HEK293 (cell line): ENCODE data around the gene MESD.
"Not testable (repeated sequence)": the region's sequence is repeated elsewhere in the genome, so short reads cannot be mapped to it uniquely, and the experiment has no call there.

ENCODE experiments used
- CTCF ChIA-PET: fragments of 350-600 bp; formaldehyde crosslinking; extraction: SDS; loops from one replicate; lab custom pipeline; 2021; ENCODE audit warnings: antibody characterized with exemption; lab: Yijun Ruan, JAX
- POLR2A ChIA-PET: fragments of 300-600 bp; formaldehyde crosslinking; extraction: SDS; loops from one replicate; lab custom pipeline; 2020; ENCODE audit warnings: antibody characterized with exemption, inconsistent platforms; lab: Yijun Ruan, JAX
- H3K27ac ChIP-seq: fragments of 200-500 bp; sonication (Bioruptor generic); 2 replicates; pipeline ENCODE4 v1.5.1; 2014; ENCODE audit warnings: low read depth, low read length, control low read depth, inconsistent platforms; ENCODE audit errors: extremely low read depth
- H3K36me3 ChIP-seq, 2 experiments: fragments of 200-500 bp in 1 of 2; sonication (Bioruptor generic) in 1 of 2; 1 replicate in 1 of 2; 2 replicates in 1 of 2; pipeline ENCODE4 v1.5.1; 2014 to 2017; ENCODE audit warnings: inconsistent platforms in 2 of 2, low read length in 2 of 2; ENCODE audit not compliant: control insufficient read depth in 2 of 2, insufficient read depth in 1 of 2
- H3K4me1 ChIP-seq: fragments of 200-500 bp; sonication (Bioruptor generic); 2 replicates; pipeline ENCODE4 v1.5.1; 2014; ENCODE audit warnings: mild to moderate bottlenecking, low read length, inconsistent platforms; ENCODE audit not compliant: control insufficient read depth, insufficient read depth
- H3K4me3 ChIP-seq: 2 replicates; pipeline ENCODE4 v1.5.1; 2011; ENCODE audit warnings: low read depth, mild to moderate bottlenecking, control low read depth, low read length, moderate library complexity
- H3K9me3 ChIP-seq: fragments of 200-500 bp; sonication (Bioruptor generic); 2 replicates; pipeline ENCODE4 v1.5.1; 2014; ENCODE audit warnings: low read depth, low read length, inconsistent platforms; ENCODE audit not compliant: control insufficient read depth, insufficient read depth
- GLIS1 ChIP-seq: fragments of 450-650 bp; formaldehyde crosslinking; IDR thresholded peaks from 2 replicates; pipeline ENCODE4 v1.5.1; 2016; ENCODE audit warnings: missing biosample characterization, missing genetic modification characterization
- KLF8 ChIP-seq: fragments of 450-650 bp; formaldehyde crosslinking; IDR thresholded peaks from 2 replicates; pipeline ENCODE4 v1.5.1; 2016; ENCODE audit warnings: missing biosample characterization, missing genetic modification characterization
- OSR2 ChIP-seq: fragments of 450-650 bp; formaldehyde crosslinking; IDR thresholded peaks from 2 replicates; pipeline ENCODE4 v1.5.1; 2016; ENCODE audit warnings: missing biosample characterization, missing genetic modification characterization
- PATZ1 ChIP-seq: fragments of 450-650 bp; formaldehyde crosslinking; IDR thresholded peaks from 2 replicates; pipeline ENCODE4 v1.5.1; 2016; ENCODE audit warnings: missing biosample characterization, missing genetic modification characterization
- SCRT2 ChIP-seq: fragments of 450-650 bp; formaldehyde crosslinking; IDR thresholded peaks from 2 replicates; pipeline ENCODE4 v1.5.1; 2016; ENCODE audit warnings: missing biosample characterization, missing genetic modification characterization
- SP7 ChIP-seq: fragments of 450-650 bp; formaldehyde crosslinking; IDR thresholded peaks from 2 replicates; pipeline ENCODE4 v1.5.1; 2016; ENCODE audit warnings: missing biosample characterization, missing genetic modification characterization
- ZBTB17 ChIP-seq: fragments of 450-650 bp; formaldehyde crosslinking; IDR thresholded peaks from 2 replicates; pipeline ENCODE4 v1.5.1; 2016; ENCODE audit warnings: missing biosample characterization, missing genetic modification characterization
- ZBTB21 ChIP-seq: fragments of 450-650 bp; formaldehyde crosslinking; IDR thresholded peaks from 2 replicates; pipeline ENCODE4 v1.5.1; 2017; ENCODE audit warnings: missing biosample characterization, missing genetic modification characterization
- ZFHX2 ChIP-seq: fragments of 450-650 bp; formaldehyde crosslinking; conservative IDR thresholded peaks from 2 replicates; pipeline ENCODE4 v1.5.1; 2016; ENCODE audit warnings: missing biosample characterization, missing genetic modification characterization
- ZIC2 ChIP-seq: fragments of 450-650 bp; formaldehyde crosslinking; IDR thresholded peaks from 2 replicates; pipeline ENCODE4 v1.5.1; 2016; ENCODE audit warnings: missing biosample characterization, missing genetic modification characterization
- ZNF184 ChIP-seq: fragments of 450-650 bp; IDR thresholded peaks from 2 replicates; pipeline ENCODE4 v1.5.1; 2018; ENCODE audit warnings: missing biosample characterization, mild to moderate bottlenecking, missing genetic modification characterization
- ZNF335 ChIP-seq: fragments of 450-650 bp; formaldehyde crosslinking; conservative IDR thresholded peaks from 2 replicates; pipeline ENCODE4 v1.5.1; 2016; ENCODE audit warnings: missing biosample characterization, missing genetic modification characterization
- ZNF362 ChIP-seq: fragments of 450-650 bp; formaldehyde crosslinking; IDR thresholded peaks from 2 replicates; pipeline ENCODE4 v1.5.1; 2016; ENCODE audit warnings: missing biosample characterization, missing genetic modification characterization
- ZNF366 ChIP-seq: fragments of 450-650 bp; formaldehyde crosslinking; conservative IDR thresholded peaks from 2 replicates; pipeline ENCODE4 v1.5.1; 2016; ENCODE audit warnings: missing biosample characterization, missing genetic modification characterization
- ZNF394 ChIP-seq: fragments of 450-650 bp; formaldehyde crosslinking; IDR thresholded peaks from 2 replicates; pipeline ENCODE4 v1.5.1; 2016; ENCODE audit warnings: missing biosample characterization, missing genetic modification characterization, mild to moderate bottlenecking, moderate library complexity, borderline replicate concordance
- ZNF473 ChIP-seq: fragments of 450-650 bp; formaldehyde crosslinking; IDR thresholded peaks from 2 replicates; pipeline ENCODE4 v1.5.1; 2017; ENCODE audit warnings: missing biosample characterization, missing genetic modification characterization
- ZNF623 ChIP-seq: fragments of 450-650 bp; formaldehyde crosslinking; IDR thresholded peaks from 2 replicates; pipeline ENCODE4 v1.5.1; 2016; ENCODE audit warnings: missing biosample characterization, missing genetic modification characterization
- ZNF660 ChIP-seq: fragments of 450-650 bp; IDR thresholded peaks from 2 replicates; pipeline ENCODE4 v1.5.1; 2018; ENCODE audit warnings: missing biosample characterization, mild to moderate bottlenecking, missing genetic modification characterization
- ZNF747 ChIP-seq: fragments of 450-650 bp; formaldehyde crosslinking; IDR thresholded peaks from 2 replicates; pipeline ENCODE4 v1.5.1; 2016; ENCODE audit warnings: missing biosample characterization, missing genetic modification characterization
- ZSCAN23 ChIP-seq: fragments of 450-650 bp; formaldehyde crosslinking; IDR thresholded peaks from 2 replicates; pipeline ENCODE4 v1.5.1; 2016; ENCODE audit warnings: missing biosample characterization, missing genetic modification characterization
- TF ChIP-seq, protein P1 (sequence below): fragments of 450-650 bp; formaldehyde crosslinking; IDR thresholded peaks from 2 replicates; pipeline ENCODE4 v1.5.1; 2017; ENCODE audit warnings: missing biosample characterization, missing genetic modification characterization
- TF ChIP-seq, protein P2 (sequence below): fragments of 450-650 bp; formaldehyde crosslinking; IDR thresholded peaks from 2 replicates; pipeline ENCODE4 v1.5.1; 2016; ENCODE audit warnings: missing biosample characterization, missing genetic modification characterization
- TF ChIP-seq, protein P3 (sequence below): fragments of 450-650 bp; formaldehyde crosslinking; IDR thresholded peaks from 2 replicates; pipeline ENCODE4 v1.5.1; 2016; ENCODE audit warnings: missing biosample characterization, missing genetic modification characterization
- TF ChIP-seq, protein P4 (sequence below): fragments of 450-650 bp; formaldehyde crosslinking; IDR thresholded peaks from 2 replicates; pipeline ENCODE4 v1.5.1; 2016; ENCODE audit warnings: missing biosample characterization, missing genetic modification characterization

MESD gene

DNA sequence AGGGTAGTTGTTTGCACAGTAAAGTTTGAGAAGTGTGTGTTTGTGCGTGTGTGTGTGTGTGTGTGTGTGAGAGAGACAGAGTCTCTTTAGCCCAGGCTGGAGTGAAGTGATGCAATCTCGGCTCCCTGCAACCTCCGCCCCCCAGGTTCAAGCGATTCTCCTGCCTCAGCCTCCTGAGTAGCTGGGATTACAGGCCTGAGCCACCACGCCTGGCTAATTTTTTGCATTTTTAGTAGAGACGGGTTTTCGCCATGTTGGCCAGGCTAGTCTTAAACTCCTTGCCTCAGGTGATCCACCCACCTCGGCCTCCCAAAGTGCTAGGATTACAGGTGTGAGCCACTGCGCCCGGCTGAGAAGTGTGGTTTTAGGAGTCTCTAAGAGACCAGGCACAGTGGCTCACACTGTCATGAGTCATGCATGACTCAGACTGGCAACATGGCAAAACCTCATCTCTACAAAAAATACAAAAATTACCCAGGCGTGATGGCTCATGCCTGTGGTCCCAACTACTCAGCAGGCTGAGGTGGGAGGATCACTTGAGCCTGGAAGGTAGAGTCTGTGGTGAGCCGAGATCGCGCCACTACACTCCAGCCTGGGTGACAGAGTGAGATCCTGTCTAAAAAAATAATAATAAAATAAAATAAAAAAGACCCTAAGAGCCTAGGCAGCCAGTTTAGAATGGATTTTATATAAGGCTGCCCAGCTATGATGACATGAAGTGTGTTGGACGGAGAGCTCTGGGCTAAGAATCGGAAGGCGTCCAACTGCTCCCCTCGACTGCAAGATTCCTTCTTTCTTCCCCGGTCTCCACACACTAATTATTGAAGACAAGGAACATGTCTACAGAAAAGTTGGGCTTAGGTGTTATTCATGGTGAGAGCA is 33.8 kb downstream of the MESD start:
- ChIA-PET POLR2A (interaction anchor here (0.6 to 1.4 kb wide), 4 partner anchors 37 to 1307 kb away, joined by 3 to 4 read pairs (median 4); partner anchors contain the start of genes CEMIP, EFL1 and SAXO2), CTCF (interaction anchor here (0.7 to 2.3 kb wide), 5 partner anchors 10 to 331 kb away, joined by 3 to 17 read pairs (median 5); no protein-coding TSS in a partner anchor)
- H3K9me3 ChIP-seq, H3K27ac ChIP-seq, H3K4me1 ChIP-seq, H3K4me3 ChIP-seq, H3K36me3 ChIP-seq: not testable (repeated sequence)
- 0 out of 2 replicates have a peak, but pooled peaks have one; percentile 48 for TF ChIP-seq ZIC2 (tag by site-specific recombination)
- peak; percentile 82 for TF ChIP-seq ZNF335
- TF ChIP-seq, protein P1, sequence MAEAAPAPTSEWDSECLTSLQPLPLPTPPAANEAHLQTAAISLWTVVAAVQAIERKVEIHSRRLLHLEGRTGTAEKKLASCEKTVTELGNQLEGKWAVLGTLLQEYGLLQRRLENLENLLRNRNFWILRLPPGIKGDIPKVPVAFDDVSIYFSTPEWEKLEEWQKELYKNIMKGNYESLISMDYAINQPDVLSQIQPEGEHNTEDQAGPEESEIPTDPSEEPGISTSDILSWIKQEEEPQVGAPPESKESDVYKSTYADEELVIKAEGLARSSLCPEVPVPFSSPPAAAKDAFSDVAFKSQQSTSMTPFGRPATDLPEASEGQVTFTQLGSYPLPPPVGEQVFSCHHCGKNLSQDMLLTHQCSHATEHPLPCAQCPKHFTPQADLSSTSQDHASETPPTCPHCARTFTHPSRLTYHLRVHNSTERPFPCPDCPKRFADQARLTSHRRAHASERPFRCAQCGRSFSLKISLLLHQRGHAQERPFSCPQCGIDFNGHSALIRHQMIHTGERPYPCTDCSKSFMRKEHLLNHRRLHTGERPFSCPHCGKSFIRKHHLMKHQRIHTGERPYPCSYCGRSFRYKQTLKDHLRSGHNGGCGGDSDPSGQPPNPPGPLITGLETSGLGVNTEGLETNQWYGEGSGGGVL (tag by site-specific recombination) = peak; percentile 61
- TF ChIP-seq, protein P2, sequence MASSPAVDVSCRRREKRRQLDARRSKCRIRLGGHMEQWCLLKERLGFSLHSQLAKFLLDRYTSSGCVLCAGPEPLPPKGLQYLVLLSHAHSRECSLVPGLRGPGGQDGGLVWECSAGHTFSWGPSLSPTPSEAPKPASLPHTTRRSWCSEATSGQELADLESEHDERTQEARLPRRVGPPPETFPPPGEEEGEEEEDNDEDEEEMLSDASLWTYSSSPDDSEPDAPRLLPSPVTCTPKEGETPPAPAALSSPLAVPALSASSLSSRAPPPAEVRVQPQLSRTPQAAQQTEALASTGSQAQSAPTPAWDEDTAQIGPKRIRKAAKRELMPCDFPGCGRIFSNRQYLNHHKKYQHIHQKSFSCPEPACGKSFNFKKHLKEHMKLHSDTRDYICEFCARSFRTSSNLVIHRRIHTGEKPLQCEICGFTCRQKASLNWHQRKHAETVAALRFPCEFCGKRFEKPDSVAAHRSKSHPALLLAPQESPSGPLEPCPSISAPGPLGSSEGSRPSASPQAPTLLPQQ (tag by site-specific recombination) = peak; percentile 81; the same call in 1 of the 2 replicates
- 0 out of 2 replicates have a peak, but pooled peaks have one; percentile 47 for TF ChIP-seq ZSCAN23
- TF ChIP-seq ZNF394 = peak; percentile 67; the same call in 1 of the 2 replicates
- peak; percentile 74 for TF ChIP-seq KLF8 (tag by site-specific recombination)
- TF ChIP-seq, protein P3, sequence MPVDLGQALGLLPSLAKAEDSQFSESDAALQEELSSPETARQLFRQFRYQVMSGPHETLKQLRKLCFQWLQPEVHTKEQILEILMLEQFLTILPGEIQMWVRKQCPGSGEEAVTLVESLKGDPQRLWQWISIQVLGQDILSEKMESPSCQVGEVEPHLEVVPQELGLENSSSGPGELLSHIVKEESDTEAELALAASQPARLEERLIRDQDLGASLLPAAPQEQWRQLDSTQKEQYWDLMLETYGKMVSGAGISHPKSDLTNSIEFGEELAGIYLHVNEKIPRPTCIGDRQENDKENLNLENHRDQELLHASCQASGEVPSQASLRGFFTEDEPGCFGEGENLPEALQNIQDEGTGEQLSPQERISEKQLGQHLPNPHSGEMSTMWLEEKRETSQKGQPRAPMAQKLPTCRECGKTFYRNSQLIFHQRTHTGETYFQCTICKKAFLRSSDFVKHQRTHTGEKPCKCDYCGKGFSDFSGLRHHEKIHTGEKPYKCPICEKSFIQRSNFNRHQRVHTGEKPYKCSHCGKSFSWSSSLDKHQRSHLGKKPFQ = peak; percentile 40; the same call in 1 of the 2 replicates
- TF ChIP-seq ZNF473 (tag by site-specific recombination) = 0 out of 2 replicates have a peak, but pooled peaks have one; percentile 54
- TF ChIP-seq ZNF366 = peak; percentile 60
- TF ChIP-seq ZBTB21 (tag by site-specific recombination) = peak; percentile 59; the same call in 1 of the 2 replicates
- 0 out of 2 replicates have a peak, but pooled peaks have one; percentile 15 for TF ChIP-seq ZNF623
- TF ChIP-seq ZNF184 = peak; percentile 88; the same call in 1 of the 2 replicates
- TF ChIP-seq SP7 = peak; percentile 93
- TF ChIP-seq OSR2 (tag by site-specific recombination) = peak; percentile 70
- TF ChIP-seq, protein P4, sequence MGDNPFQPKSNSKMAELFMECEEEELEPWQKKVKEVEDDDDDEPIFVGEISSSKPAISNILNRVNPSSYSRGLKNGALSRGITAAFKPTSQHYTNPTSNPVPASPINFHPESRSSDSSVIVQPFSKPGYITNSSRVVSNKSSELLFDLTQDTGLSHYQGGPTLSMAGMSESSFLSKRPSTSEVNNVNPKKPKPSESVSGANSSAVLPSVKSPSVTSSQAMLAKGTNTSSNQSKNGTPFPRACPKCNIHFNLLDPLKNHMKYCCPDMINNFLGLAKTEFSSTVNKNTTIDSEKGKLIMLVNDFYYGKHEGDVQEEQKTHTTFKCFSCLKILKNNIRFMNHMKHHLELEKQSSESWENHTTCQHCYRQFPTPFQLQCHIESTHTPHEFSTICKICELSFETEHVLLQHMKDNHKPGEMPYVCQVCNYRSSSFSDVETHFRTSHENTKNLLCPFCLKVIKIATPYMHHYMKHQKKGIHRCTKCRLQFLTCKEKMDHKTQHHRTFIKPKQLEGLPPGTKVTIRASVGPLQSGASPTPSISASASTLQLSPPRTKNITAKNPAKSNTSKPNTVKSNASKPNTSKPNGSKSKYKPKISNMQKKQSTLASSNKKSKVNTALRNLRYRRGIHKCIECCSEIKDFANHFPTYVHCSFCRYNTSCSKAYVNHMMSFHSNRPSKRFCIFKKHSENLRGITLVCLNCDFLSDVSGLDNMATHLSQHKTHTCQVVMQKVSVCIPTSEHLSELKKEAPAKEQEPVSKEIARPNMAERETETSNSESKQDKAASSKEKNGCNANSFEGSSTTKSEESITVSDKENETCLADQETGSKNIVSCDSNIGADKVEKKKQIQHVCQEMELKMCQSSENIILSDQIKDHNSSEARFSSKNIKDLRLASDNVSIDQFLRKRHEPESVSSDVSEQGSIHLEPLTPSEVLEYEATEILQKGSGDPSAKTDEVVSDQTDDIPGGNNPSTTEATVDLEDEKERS (tag by site-specific recombination) = peak; percentile 49; the same call in 1 of the 2 replicates
- TF ChIP-seq ZFHX2 (tag by site-specific recombination) = peak; percentile 68
- TF ChIP-seq PATZ1 (tag by site-specific recombination) = peak; percentile 74
- TF ChIP-seq ZNF747 = 0 out of 2 replicates have a peak, but pooled peaks have one; percentile 74
- peak; percentile 94 for TF ChIP-seq ZNF362 (tag by site-specific recombination)
- peak; percentile 93 for TF ChIP-seq SCRT2 (tag by site-specific recombination)
- TF ChIP-seq ZNF660 (tag by site-specific recombination) = peak; percentile 82
- peak; percentile 73 for TF ChIP-seq GLIS1 (tag by site-specific recombination)
- peak; percentile 72; the same call in 1 of the 2 replicates for TF ChIP-seq ZBTB17
